Liver (tissue), 9 donors: ENCODE results near the gene RNLS. TPM values are rescaled to one million over a fixed set of nuclear protein-coding genes. Genes with fewer than 3 reads are reported as not detected.

Experiments used
- DNase-seq: peaks from one replicate; pipeline ENCODE4 v3.0.0-alpha.2; 2017; ENCODE audit warnings: low spot score
- H3K27ac ChIP-seq, 2 donors: one replicate each; pipeline ENCODE4 v1.7.0; 2013; ENCODE audit warnings: inconsistent platforms in 2 of 2, low read length in 2 of 2, control low read depth in 1 of 2, low read depth in 1 of 2, mild to moderate bottlenecking in 1 of 2
- H3K27me3 ChIP-seq, 4 donors: one replicate each; pipeline versions ENCODE4 v1.6.1 to v1.7.0; 2013; ENCODE audit warnings: low read length in 3 of 4, inconsistent platforms in 1 of 4, mild to moderate bottlenecking in 1 of 4, moderate library complexity in 1 of 4; ENCODE audit not compliant: control insufficient read depth in 4 of 4, insufficient read depth in 4 of 4
- H3K36me3 ChIP-seq, 4 donors: one replicate each; pipeline versions ENCODE4 v1.6.1 to v1.7.0; 2013; ENCODE audit warnings: low read length in 3 of 4, mild to moderate bottlenecking in 3 of 4, low read depth in 1 of 4, moderate library complexity in 1 of 4; ENCODE audit not compliant: control insufficient read depth in 4 of 4, insufficient read depth in 3 of 4
- H3K4me1 ChIP-seq, 4 donors: one replicate each; pipeline versions ENCODE4 v1.6.1 to v1.7.0; 2013; ENCODE audit warnings: low read length in 3 of 4, mild to moderate bottlenecking in 3 of 4, moderate library complexity in 1 of 4; ENCODE audit not compliant: control insufficient read depth in 4 of 4, insufficient read depth in 4 of 4
- H3K4me3 ChIP-seq, 3 donors: one replicate each; pipeline versions ENCODE4 v1.6.1 to v1.7.0; 2013; ENCODE audit warnings: low read length in 3 of 3, control low read depth in 1 of 3, low read depth in 1 of 3, mild to moderate bottlenecking in 1 of 3
- H3K9ac ChIP-seq, 2 donors: one replicate each; pipeline ENCODE4 v1.7.0; 2013; ENCODE audit warnings: low read length in 2 of 2, mild to moderate bottlenecking in 2 of 2, moderate library complexity in 2 of 2, control low read depth in 1 of 2, low read depth in 1 of 2
- H3K9me3 ChIP-seq, 4 donors: one replicate each; pipeline versions ENCODE4 v1.6.1 to v1.7.0; 2013; ENCODE audit warnings: low read length in 3 of 4; ENCODE audit not compliant: control insufficient read depth in 4 of 4
- ATF3 ChIP-seq: IDR thresholded peaks from 2 replicates; pipeline ENCODE4 v1.6.1; 2016; ENCODE audit warnings: antibody characterized with exemption
- CTCF ChIP-seq: fragments of 150-350 bp; IDR thresholded peaks from 2 replicates; pipeline ENCODE4 v1.5.1; 2017; ENCODE audit warnings: improper control_type of control experiment, low read depth, low read length; ENCODE audit not compliant: missing input control
- EGR1 ChIP-seq, 2 donors: IDR thresholded peaks; 2 replicates each; pipeline ENCODE4 v1.6.1; 2016 to 2018; ENCODE audit warnings: antibody characterized with exemption in 2 of 2, low read depth in 2 of 2
- FOXA1 ChIP-seq: IDR thresholded peaks from 2 replicates; pipeline ENCODE4 v1.6.1; 2016; ENCODE audit warnings: antibody characterized with exemption
- FOXA2 ChIP-seq: IDR thresholded peaks from 2 replicates; pipeline ENCODE4 v1.6.1; 2016; ENCODE audit warnings: antibody characterized with exemption
- GABPA ChIP-seq, 2 donors: IDR thresholded peaks in 1 of 2; conservative IDR thresholded peaks in 1 of 2; 2 replicates each; pipeline ENCODE4 v1.6.1; 2016; ENCODE audit warnings: antibody characterized with exemption in 2 of 2, mild to moderate bottlenecking in 1 of 2, moderate library complexity in 1 of 2
- HNF4A ChIP-seq, 2 donors: conservative IDR thresholded peaks; 2 replicates each; pipeline ENCODE4 v1.6.1; 2016; ENCODE audit warnings: antibody characterized with exemption in 2 of 2, mild to moderate bottlenecking in 2 of 2
- HNF4G ChIP-seq: IDR thresholded peaks from 2 replicates; pipeline ENCODE4 v1.6.1; 2016; ENCODE audit warnings: antibody characterized with exemption
- JUND ChIP-seq, 2 donors: IDR thresholded peaks; 2 replicates each; pipeline ENCODE4 v1.6.1; 2016; ENCODE audit warnings: antibody characterized with exemption in 2 of 2
- MAX ChIP-seq: IDR thresholded peaks from 2 replicates; pipeline ENCODE4 v1.6.1; 2016; ENCODE audit warnings: antibody characterized with exemption
- NR2F2 ChIP-seq: IDR thresholded peaks from 2 replicates; pipeline ENCODE4 v1.6.1; 2016; ENCODE audit warnings: antibody characterized with exemption
- RAD21 ChIP-seq, 2 donors: IDR thresholded peaks; 2 replicates each; pipeline ENCODE4 v1.6.1; 2016; ENCODE audit warnings: antibody characterized with exemption in 2 of 2, mild to moderate bottlenecking in 2 of 2
- REST ChIP-seq: IDR thresholded peaks from 2 replicates; pipeline ENCODE4 v1.6.1; 2016; ENCODE audit warnings: antibody characterized with exemption, mild to moderate bottlenecking
- RXRA ChIP-seq, 2 donors: IDR thresholded peaks; 2 replicates each; pipeline ENCODE4 v1.6.1; 2017 to 2018; ENCODE audit warnings: antibody characterized with exemption in 2 of 2, mild to moderate bottlenecking in 1 of 2
- SP1 ChIP-seq: IDR thresholded peaks from 2 replicates; pipeline ENCODE4 v1.6.1; 2018; ENCODE audit warnings: antibody characterized with exemption, mild to moderate bottlenecking
- TAF1 ChIP-seq: conservative IDR thresholded peaks from 2 replicates; pipeline ENCODE4 v1.6.1; 2016; ENCODE audit warnings: antibody characterized with exemption, mild to moderate bottlenecking
- YY1 ChIP-seq: IDR thresholded peaks from 2 replicates; pipeline ENCODE4 v1.6.1; 2016; ENCODE audit warnings: antibody characterized with exemption, mild to moderate bottlenecking
- ZBTB33 ChIP-seq: IDR thresholded peaks from 2 replicates; pipeline ENCODE4 v1.6.1; 2016; ENCODE audit warnings: antibody characterized with exemption
- WGBS: extraction: QIAGEN DNeasy Blood & Tissue Kit; methylation state at CpG from one replicate; pipeline ENCODE4 v1.1.7; 2013; 5-methylcytosine and 5-hydroxymethylcytosine counted together
- polyA plus RNA-seq, 2 donors: library from polyadenylated mRNA; stranded (reverse) in 1 of 2; unstranded in 1 of 2; fragments of 200-250 nt in 1 of 2; fragments of >200 nt in 1 of 2; fragmentation: Nextera tagmentation in 1 of 2; extraction: Ambion mirVana in 1 of 2; gene quantifications; one replicate each; pipeline versions ENCODE4 v1.2.1 to v1.2.3, GENCODE V29; 2013 to 2015
- total RNA-seq, 2 donors: library from RNA; depleted of rRNA; stranded (reverse); fragments of >200 nt; gene quantifications; one replicate each; pipeline ENCODE4 v1.2.3, GENCODE V29; 2014
- donor health status: healthy.
- donor health status: healthy.
- donor health status: healthy.
- donor health status: healthy.
- donor health status: healthy.

RNLS gene
- total and polyA plus RNA-seq, 4 donors, result 4.1 to 12.4 (median 7.5) TPM

GRCh38 chr10:88417387-88418030 is 165.6 kb downstream of the RNLS start:
- H3K9ac ChIP-seq, result no peak overlapping the region
- TF ChIP-seq RAD21 (IDR thresholded peaks at IDR 0.05), result no peak
- TF ChIP-seq YY1, result no peak
- no peak for DNase-seq
- 88% methylated on average over 3 of the region's 3 CpGs for WGBS
- H3K27ac ChIP-seq, result no peak overlapping the region
- H3K4me1 ChIP-seq, result no peaks in the 10 kb centered on the region
- H3K27me3 ChIP-seq, result no peaks in the 10 kb centered on the region
- H3K4me3 ChIP-seq, result no peak overlapping the region
- no peaks in the 10 kb centered on the region for H3K36me3 ChIP-seq
- H3K9me3 ChIP-seq, result no peaks in the 10 kb centered on the region

GRCh38 chr10:88416801-88417200 is 166.3 kb downstream of the RNLS start:
- DNase-seq, result no peak
- no peaks in the 10 kb centered on the region for H3K4me1 ChIP-seq
- TF ChIP-seq SP1 (no peak), HNF4G (no peak), ZBTB33 (no peak), TAF1 (no peak), FOXA2 (no peak), NR2F2 (no peak), FOXA1 (no peak), ATF3 (no peak), MAX (no peak), GABPA (IDR thresholded peaks at IDR 0.05 in 1 of 2, conservative IDR thresholded peaks at IDR 0.05 in 1 of 2) (no peak), REST (no peak), RXRA (IDR thresholded peaks at IDR 0.05) (no peak), RAD21 (IDR thresholded peaks at IDR 0.05) (no peak), YY1 (no peak), CTCF (no peak), JUND (IDR thresholded peaks at IDR 0.05) (no peak), EGR1 (IDR thresholded peaks at IDR 0.05; ENCODE audit: low read depth in 2 of 2) (no peak), HNF4A (conservative IDR thresholded peaks at IDR 0.05) (no peak)
- H3K4me3 ChIP-seq, result no peak overlapping the region
- no peaks in the 10 kb centered on the region for H3K36me3 ChIP-seq
- no peak overlapping the region for H3K9ac ChIP-seq
- H3K9me3 ChIP-seq, result no peaks in the 10 kb centered on the region
- WGBS, result 94% methylated on average over 1 of the region's 1 CpG
- H3K27ac ChIP-seq, result no peak overlapping the region
- no peaks in the 10 kb centered on the region for H3K27me3 ChIP-seq
